ENCODE results near the gene KCNIP1. TPM values are rescaled to one million over a fixed set of nuclear protein-coding genes. Genes with fewer than 3 reads are reported as not detected.

Gene KCNIP1
- total and polyA plus RNA-seq, 10 donors = 0.08 to 20.0 (median 9.4) TPM

- WGBS, 5 donors = 76 to 85% (median 82%) methylated on average over 8 of the region's 8 CpGs
- DNase-seq = no peak
- Histone ChIP-seq H3K27ac (no peak overlapping the region), H3K9me3 (no peaks in the 10 kb centered on the region), H3K27me3 (replicated peaks in 1 of 7) (peaks cover 0 to 42% (median 14%) of the 10 kb centered on the region in 7 donors), H3K4me1 (peaks cover 0 to 27% (median 21%) of the 10 kb centered on the region in 6 donors), H3K4me3 (no peak overlapping the region), H3K36me3 (no peaks in the 10 kb centered on the region)
- TF ChIP-seq, protein P1, sequence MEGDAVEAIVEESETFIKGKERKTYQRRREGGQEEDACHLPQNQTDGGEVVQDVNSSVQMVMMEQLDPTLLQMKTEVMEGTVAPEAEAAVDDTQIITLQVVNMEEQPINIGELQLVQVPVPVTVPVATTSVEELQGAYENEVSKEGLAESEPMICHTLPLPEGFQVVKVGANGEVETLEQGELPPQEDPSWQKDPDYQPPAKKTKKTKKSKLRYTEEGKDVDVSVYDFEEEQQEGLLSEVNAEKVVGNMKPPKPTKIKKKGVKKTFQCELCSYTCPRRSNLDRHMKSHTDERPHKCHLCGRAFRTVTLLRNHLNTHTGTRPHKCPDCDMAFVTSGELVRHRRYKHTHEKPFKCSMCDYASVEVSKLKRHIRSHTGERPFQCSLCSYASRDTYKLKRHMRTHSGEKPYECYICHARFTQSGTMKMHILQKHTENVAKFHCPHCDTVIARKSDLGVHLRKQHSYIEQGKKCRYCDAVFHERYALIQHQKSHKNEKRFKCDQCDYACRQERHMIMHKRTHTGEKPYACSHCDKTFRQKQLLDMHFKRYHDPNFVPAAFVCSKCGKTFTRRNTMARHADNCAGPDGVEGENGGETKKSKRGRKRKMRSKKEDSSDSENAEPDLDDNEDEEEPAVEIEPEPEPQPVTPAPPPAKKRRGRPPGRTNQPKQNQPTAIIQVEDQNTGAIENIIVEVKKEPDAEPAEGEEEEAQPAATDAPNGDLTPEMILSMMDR (IDR thresholded peaks at IDR 0.05 in 8 of 11, conservative IDR thresholded peaks at IDR 0.05 in 3 of 11) = no peak
- no peak for TF ChIP-seq POLR2A (IDR thresholded peaks at IDR 0.05)
- intact Hi-C loops (cut with DNase I; ENCODE audit: low total_unique reads) = no loop called here
These were observed 238.0 kb downstream of the KCNIP1 start for GRCh38 chr5:170741801-170742200.

DNA sequence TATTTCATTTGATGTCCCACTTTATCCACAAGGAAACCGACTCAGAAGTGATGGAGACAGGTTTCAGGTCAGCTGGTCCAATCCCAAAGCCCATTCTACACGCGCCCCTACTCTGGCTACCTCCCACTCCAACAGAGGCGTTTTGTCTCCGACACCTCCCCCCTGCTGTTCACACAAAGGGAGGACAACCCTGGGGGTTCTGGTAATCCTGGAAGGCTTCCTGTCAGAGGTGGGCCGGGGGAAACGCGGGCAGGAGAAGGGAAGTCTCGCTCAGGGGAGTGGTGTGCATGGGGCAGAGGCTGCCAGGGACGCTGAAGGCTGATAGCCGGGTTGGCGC lies 240.0 kb downstream of the KCNIP1 start:
- Histone ChIP-seq H3K9me3 (no peaks in the 10 kb centered on the region), H3K4me1 (peaks cover 0 to 27% (median 21%) of the 10 kb centered on the region in 6 donors), H3K27me3 (replicated peaks in 1 of 7) (peaks cover 0 to 58% (median 14%) of the 10 kb centered on the region in 7 donors), H3K4me3 (peak overlapping the region in 1 of 8 donors; percentile 39), H3K27ac (no peak overlapping the region), H3K36me3 (no peaks in the 10 kb centered on the region)
- DNase-seq = no peak
- intact Hi-C loops (cut with DNase I; ENCODE audit: low total_unique reads) = loop anchor here (2.0 kb wide), 1 partner anchor 47 kb away; no protein-coding TSS in a partner anchor
- TF ChIP-seq POLR2AphosphoS5 (IDR thresholded peaks at IDR 0.05) (no peak), POLR2A (IDR thresholded peaks at IDR 0.05) (no peak)
- TF ChIP-seq, protein P1 (IDR thresholded peaks at IDR 0.05 in 8 of 11, conservative IDR thresholded peaks at IDR 0.05 in 3 of 11) = no peak
- WGBS, 5 donors = 13 to 18% (median 14%) methylated on average over 12 of the region's 12 CpGs

DNA sequence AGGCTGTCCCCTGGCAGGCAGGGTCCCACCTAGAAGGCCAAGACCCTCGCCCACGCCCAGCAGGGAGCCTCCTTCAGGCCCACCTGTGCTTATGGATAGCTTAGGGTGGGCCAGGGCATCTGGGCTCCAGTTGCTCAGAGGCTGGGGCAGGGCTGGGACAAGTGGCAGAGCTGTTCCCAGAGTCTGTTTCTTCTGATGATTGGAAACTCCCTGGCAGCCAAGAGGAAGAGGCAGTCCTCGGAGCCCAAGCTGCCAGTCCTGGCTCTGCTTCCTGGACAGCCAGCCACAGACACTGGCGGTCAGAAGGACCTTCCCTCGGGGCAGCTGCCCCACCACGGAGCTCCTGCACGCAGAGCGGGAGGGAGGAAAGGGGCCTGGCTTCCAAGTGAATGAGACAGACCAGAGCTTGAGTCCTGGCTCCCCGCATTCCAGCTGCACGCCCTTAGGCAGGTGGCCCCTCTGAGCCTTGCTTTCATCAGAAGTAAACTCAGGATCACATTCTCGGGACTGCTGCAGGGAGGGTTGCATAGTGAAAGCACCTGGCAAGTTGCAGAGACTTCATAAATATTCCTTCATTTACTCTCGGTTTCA lies 241.8 kb downstream of the KCNIP1 start:
- Histone ChIP-seq H3K27me3 (replicated peaks in 1 of 7) (peaks cover 0 to 75% (median 14%) of the 10 kb centered on the region in 7 donors), H3K9me3 (no peaks in the 10 kb centered on the region), H3K4me1 (peaks cover 0 to 27% (median 21%) of the 10 kb centered on the region in 6 donors), H3K27ac (peak overlapping the region in 1 of 8 donors; percentile 2), H3K4me3 (no peak overlapping the region), H3K36me3 (no peaks in the 10 kb centered on the region)
- TF ChIP-seq, protein P1 (IDR thresholded peaks at IDR 0.05 in 8 of 11, conservative IDR thresholded peaks at IDR 0.05 in 3 of 11) = no peak
- no peak for TF ChIP-seq POLR2AphosphoS5 (IDR thresholded peaks at IDR 0.05)
- TF ChIP-seq POLR2A (IDR thresholded peaks at IDR 0.05) = no peak
- intact Hi-C loops (cut with DNase I; ENCODE audit: low total_unique reads) = loop anchor here (2.0 to 5.0 kb wide), 2 partner anchors 45 to 597 kb away; no protein-coding TSS in a partner anchor
- WGBS, 5 donors = 36 to 50% (median 42%) methylated on average over 12 of the region's 12 CpGs
- DNase-seq = no peak

DNA sequence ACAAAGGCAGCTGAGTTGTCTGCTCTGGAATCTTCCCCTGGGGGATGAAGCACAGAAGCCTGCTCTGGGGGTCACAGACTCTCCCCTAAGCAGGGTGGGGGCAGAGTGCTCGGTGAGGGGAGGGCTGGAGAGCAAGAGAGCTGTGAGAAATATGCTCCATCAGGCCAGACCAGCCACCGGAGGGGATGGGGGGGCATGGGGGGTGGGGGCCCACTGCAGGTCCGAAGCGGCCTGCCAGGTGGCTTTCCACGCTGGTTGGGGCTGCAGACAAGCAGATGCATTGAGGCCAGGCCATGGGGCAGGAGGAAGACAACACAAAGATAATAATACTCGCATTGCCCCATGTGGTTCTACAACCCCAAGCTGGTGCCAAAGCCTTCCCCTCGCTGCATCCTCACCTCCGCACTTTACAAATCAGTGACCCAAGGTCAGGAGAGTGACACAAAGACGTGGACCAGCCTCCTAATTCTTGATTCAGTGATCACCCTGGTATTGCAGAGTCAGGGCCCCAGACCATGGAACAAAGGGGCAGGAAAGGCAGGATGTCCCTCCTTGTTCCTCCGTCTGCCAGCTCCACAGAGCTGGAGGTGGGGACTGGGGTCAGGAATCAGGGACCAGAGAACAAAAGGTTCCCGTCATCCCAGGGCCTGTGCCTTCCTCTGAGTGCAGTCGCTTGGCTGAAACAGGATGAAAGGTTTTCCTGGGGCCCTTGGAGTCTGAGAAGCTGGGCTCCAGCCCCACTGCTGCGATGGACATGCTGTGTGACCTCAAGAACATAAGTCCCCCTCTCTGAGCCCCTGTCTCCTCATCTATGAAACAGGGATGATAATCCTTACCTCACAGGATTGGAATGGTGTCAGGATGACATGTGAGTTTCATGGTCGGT lies 242.5 kb downstream of the KCNIP1 start:
- Histone ChIP-seq H3K36me3 (no peaks in the 10 kb centered on the region), H3K4me1 (peaks cover 0 to 27% (median 21%) of the 10 kb centered on the region in 6 donors), H3K4me3 (no peak overlapping the region), H3K9me3 (no peaks in the 10 kb centered on the region), H3K27me3 (replicated peaks in 1 of 7) (peaks cover 0 to 82% (median 14%) of the 10 kb centered on the region in 7 donors), H3K27ac (no peak overlapping the region)
- TF ChIP-seq POLR2AphosphoS5 (IDR thresholded peaks at IDR 0.05) (no peak), POLR2A (IDR thresholded peaks at IDR 0.05) (no peak)
- TF ChIP-seq, protein P1 (IDR thresholded peaks at IDR 0.05 in 8 of 11, conservative IDR thresholded peaks at IDR 0.05 in 3 of 11) = no peak
- 60 to 72% (median 65%) methylated on average over 12 to 14 of the region's 14 CpGs for WGBS, 5 donors
- no peak for DNase-seq
- intact Hi-C loops (cut with DNase I; ENCODE audit: low total_unique reads) = loop anchor here (5.0 kb wide), 1 partner anchor 596 kb away; no protein-coding TSS in a partner anchor
